IPS-11a (cell line): Measurements from ENCODE around the gene CPAMD8.

Source experiments
- H3K4me3 ChIP-seq: one replicate; pipeline ENCODE4 v1.5.1; 2013; ENCODE audit warnings: low read depth, low read length, control low read depth

Gene CPAMD8

GRCh38 chr19:16896146-16897028 lies 130.2 kb downstream of the CPAMD8 start:
- H3K4me3 ChIP-seq, result peak overlapping the region; percentile 45

GRCh38 chr19:16895467-16896145 lies 131.0 kb downstream of the CPAMD8 start:
- H3K4me3 ChIP-seq, result peak overlapping the region; percentile 45

GRCh38 chr19:16894080-16894479 lies 132.5 kb downstream of the CPAMD8 start:
- no peak overlapping the region for H3K4me3 ChIP-seq

GRCh38 chr19:16893686-16893989 lies 133.0 kb downstream of the CPAMD8 start:
- H3K4me3 ChIP-seq, result no peak overlapping the region

- no peak overlapping the region for H3K4me3 ChIP-seq
Observed at GRCh38 chr19:16892868-16893685, 133.5 kb downstream of the CPAMD8 start.

- no peak overlapping the region for H3K4me3 ChIP-seq
Observed at GRCh38 chr19:16892436-16892835, 134.2 kb downstream of the CPAMD8 start.

GRCh38 chr19:16891696-16892382 lies 134.8 kb downstream of the CPAMD8 start:
- H3K4me3 ChIP-seq, result no peak overlapping the region

GRCh38 chr19:16890461-16891184 lies 136.0 kb downstream of the CPAMD8 start:
- no peak overlapping the region for H3K4me3 ChIP-seq

GRCh38 chr19:16889883-16890460 lies 136.6 kb downstream of the CPAMD8 start:
- no peak overlapping the region for H3K4me3 ChIP-seq

GRCh38 chr19:16889366-16889882 lies 137.2 kb downstream of the CPAMD8 start:
- no peak overlapping the region for H3K4me3 ChIP-seq

- no peak within 1 kb of the TSS for H3K4me3 ChIP-seq
Observed at GRCh38 chr19:16888629-16889365, 137.8 kb downstream of the CPAMD8 start, which contains the start of gene F2RL3. TSS of gene F2RL3 (plus strand) at chr19:16888999. CDS start at chr19:16889190, 191 bp downstream.

GRCh38 chr19:16887353-16888265 lies 139.0 kb downstream of the CPAMD8 start:
- no peak overlapping the region for H3K4me3 ChIP-seq

GRCh38 chr19:16886305-16886880 lies 140.2 kb downstream of the CPAMD8 start:
- no peak overlapping the region for H3K4me3 ChIP-seq

GRCh38 chr19:16885166-16885565 lies 141.4 kb downstream of the CPAMD8 start:
- H3K4me3 ChIP-seq, result no peak overlapping the region

- H3K4me3 ChIP-seq, result no peak overlapping the region
Observed at GRCh38 chr19:16883522-16883921, 143.1 kb downstream of the CPAMD8 start.

- no peak overlapping the region for H3K4me3 ChIP-seq
Observed at GRCh38 chr19:16882146-16882545, 144.5 kb downstream of the CPAMD8 start.

GRCh38 chr19:16880884-16881554 lies 145.6 kb downstream of the CPAMD8 start:
- H3K4me3 ChIP-seq, result no peak overlapping the region
